ENCODE data around the gene ILDR2.

Gene ILDR2, protein sequence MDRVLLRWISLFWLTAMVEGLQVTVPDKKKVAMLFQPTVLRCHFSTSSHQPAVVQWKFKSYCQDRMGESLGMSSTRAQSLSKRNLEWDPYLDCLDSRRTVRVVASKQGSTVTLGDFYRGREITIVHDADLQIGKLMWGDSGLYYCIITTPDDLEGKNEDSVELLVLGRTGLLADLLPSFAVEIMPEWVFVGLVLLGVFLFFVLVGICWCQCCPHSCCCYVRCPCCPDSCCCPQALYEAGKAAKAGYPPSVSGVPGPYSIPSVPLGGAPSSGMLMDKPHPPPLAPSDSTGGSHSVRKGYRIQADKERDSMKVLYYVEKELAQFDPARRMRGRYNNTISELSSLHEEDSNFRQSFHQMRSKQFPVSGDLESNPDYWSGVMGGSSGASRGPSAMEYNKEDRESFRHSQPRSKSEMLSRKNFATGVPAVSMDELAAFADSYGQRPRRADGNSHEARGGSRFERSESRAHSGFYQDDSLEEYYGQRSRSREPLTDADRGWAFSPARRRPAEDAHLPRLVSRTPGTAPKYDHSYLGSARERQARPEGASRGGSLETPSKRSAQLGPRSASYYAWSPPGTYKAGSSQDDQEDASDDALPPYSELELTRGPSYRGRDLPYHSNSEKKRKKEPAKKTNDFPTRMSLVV

DNA sequence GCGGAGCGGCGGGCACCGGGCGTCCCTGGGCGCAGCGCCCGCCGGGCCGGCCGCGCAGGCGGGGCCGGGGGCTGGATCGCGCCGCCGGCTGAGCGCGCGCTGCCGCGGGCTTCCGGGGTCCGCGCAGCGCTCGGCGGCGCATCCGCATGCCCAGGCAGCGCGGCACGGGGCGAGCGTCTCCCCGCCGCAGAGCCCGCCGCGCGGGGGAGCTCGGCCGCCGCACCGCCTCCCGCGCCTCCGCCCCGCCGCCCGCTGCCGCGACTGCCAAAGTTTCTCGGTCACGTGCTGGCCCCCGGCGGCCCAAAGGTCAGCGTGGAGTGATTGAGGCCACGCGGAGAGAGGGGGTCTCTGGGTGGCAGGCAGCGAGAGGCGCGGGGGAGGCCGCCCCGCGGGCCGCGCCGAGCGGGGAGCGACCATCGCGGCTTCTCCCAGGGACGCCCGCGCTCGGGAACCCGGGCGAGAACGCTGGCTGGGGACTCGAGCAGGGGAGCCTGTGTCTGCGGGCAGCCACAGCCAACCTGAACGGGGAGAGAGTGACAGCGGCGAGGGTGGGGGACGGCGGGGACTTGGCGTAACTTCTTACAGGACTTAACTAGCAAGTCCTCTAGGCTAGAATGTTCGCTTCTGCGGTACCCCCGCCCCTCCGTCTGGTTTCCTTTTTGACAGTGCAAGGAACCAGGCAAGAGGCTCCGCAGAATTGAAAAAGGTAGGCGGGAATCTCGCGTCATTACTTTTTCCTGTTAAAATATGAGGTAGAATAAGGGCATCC lies at the start of gene ILDR2:
ILDR2 (minus strand) TSS at position 180 of the 769 bp plus-strand sequence. CDS start 272 bp downstream, outside the sequence.
- DNase-seq: peak; percentile 84

DNA sequence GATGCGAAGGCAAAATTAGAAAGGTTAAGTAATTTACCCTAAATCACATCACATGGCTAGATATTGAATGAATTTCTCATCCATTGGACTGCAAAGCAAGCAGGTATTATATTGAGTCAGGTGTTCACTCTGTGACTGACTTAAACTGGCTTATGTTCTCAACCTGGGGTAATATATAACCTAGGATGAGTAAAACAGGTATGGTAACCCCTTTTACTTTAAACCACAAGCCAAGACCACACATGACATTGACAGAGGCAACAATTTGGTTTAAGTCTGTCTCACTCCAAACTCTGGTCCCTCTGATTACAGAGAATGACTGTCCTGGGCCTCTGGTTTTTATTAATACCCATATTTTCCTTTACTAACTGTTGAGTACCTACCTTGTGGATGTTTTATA lies 47.0 kb upstream of the ILDR2 start:
- no peak for DNase-seq

DNA sequence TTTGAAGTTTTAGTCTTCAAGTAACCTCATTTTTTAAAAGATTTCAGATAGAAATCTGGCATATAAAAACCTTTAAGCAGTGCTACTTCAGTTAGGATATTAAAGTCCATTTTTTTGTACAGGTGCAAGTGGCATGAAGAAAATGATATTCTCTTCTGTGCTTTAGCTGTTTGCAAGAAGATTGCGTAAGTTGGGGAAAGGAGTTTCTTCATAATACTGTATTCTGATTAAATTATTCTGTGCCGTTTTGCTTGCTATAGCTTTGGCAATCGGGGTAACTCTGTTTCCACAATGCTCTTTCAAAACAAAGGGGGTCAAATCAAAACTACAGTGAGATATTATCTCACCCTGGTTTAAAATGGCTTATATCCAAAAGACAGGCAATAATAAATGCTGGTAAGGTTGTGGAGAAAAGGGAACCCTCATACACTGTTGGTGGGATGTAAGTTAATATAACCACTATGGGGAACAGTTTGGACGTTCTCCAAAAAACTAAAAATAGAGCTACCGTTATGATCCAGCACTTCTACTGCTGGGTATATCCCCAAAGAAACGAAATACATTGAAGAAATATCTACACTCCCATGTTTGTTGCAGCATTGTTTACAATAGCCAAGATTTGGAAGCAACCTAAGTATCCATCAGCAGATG lies 40.9 kb upstream of the ILDR2 start:
- no peak for DNase-seq

DNA sequence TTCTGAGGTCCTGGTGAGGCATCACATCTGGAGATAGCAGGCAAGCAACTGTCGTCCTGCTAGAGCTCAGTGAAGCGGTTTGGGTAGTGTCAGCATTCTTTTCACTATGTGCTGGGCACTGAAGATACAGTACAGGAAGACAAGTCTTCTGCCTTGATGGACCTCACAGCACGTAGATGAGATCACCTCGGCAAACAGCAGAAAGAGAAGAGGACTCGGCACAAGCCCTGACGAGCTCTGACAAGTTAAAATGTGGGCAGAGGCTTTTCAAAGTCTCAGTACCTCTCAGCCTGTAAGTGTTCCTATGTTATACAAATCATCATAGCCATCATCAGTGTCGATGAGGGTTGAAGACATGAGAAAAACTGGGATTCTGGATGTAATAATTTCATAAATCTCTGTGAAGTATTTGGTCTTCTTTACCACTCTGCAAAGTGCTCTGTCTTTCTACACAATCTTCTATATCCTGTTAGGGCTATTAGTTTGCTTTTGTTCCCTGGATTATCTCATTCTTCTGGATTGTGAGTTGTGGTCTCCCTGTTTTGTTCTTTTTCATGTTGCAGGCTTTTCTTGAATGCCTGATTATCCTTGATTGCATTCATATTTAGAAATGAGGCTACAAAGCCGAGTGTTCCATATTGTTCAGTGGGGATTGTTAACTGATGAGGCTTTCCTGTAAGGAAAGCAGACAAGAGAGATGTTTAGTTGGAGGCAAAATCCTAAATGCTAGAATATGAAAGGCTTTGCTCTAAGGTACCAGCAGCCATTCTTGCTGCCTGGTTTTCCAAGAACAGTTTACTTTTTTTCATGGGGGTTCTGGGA lies 38.0 kb upstream of the ILDR2 start:
- no peak for DNase-seq

DNA sequence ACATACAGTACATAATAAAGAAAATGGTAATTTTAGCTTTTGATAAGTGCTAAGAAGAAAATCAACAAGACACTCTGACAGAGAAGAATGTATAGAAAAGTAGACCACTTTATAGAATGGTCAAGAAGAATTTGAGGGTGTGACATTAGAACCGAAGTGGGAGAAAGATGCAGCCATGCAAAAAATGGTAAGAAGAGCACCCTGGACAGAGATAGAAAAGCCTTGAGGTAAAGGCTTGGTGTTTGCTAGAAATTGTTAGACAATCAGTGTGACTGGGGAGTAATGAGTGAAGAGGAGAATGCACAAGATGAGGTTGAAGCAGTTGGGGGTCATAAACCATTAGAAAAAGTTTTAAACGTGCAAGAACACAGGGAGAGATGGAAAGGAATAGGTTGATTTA lies 37.2 kb upstream of the ILDR2 start:
- DNase-seq: no peak

DNA sequence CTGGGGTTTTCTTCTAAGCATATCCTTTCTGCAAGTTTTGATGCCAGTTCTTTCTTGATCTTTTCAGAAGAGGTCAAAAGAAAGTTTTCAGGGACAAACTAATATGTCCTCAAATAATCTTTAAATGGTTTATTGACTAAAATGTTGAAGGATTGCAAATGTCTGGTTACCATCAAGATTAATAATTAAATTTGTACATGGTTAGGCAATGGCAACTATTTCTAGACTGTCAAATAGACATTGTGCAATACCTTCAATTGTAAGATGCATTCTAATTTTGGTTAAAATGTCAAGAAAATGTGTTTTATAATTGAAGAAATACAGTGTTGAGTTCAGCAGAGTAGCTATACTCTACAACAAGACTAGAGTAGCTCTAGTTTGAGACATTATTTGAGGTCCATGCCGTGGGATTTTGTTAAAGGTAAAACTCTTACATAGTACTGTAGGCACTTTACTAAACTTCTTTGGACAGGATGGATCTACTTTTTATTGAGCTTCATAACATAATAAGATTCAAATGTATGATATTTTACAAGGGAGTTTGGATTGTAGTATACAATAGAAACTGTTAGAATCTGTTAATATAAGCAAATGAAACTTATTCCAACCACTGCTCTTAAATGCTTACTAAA lies 36.3 kb upstream of the ILDR2 start:
- DNase-seq: no peak

DNA sequence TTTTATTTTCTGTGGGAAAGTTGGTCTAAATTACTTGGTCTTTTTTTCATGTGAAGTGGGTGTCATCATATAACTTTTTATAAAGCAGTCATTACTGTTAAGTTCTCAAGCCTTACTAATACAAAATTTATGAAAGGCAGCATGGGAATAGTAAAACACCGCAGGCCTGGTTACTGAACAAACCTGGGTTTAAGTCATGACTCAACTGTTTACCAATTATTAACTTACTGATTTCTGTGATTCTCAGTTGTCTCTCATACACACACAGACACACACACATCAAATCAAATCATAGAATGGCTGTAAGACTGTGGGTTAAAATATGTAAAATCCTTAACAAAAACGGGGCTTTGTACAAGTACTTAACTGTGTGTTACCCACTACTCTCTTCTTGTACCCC lies 28.4 kb upstream of the ILDR2 start:
- DNase-seq: no peak

DNA sequence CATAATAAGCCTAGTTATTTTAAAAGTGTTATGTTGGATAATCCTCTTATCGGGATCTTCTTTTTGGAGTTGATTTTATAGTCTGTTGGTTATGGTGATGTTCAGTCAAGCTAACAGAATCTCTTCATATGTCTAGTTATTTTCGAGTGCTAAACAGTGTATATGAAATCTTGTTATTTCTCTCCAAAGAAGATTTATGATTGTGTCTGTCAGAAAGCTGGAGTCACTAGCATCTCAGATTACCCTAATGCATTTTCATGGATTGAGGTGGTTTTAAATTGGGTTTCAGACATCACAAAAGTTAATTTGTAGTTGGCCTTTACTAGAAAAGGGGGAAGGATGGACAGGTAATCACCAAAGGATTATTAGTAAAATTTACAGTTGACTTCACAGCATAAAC lies 27.0 kb upstream of the ILDR2 start:
- DNase-seq: no peak

DNA sequence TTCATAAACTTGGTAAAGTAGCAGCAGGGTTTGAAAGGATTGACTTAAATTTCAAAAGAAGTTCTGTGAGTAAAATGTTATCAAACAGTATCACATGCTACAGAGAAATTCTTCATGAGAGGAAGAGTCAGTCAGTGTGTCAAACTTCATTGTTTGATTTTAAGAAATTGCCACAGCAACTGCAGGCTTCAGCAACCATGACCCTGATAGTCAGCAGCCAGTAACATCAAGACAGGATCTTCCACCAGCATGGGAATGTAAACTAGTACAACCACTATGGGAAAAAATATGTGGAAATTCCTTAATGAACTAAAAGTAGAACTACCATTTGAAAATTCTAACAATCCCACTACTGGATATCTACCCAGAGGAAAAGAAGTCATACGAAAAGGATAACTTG lies 25.2 kb upstream of the ILDR2 start:
- no peak for DNase-seq

DNA sequence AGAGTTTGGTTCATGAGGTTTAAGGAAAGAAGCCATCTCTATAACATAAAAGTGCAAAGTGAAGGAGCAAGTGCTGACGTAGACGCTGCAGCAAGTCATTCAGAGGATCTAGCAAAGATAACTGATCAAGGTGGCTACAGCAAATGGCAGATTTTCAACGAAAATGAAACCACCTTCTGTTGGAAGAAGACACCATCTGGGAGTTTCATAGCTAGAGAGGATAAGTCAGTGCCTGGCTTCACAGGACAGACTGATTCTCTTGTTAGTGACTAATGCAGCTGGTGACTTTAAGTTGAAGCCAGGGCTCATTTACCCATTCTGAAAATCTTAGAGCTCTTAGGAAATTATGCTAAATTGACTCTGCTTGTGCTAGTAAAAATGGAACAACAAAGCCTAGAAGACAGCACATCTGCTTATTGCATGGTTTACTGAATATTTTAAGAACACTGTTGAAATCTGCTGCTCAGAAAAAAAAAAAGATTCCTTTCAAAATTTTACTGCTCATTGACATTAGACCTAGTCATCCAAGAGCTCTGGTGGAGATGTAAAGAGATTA lies 24.2 kb upstream of the ILDR2 start:
- no peak for DNase-seq

DNA sequence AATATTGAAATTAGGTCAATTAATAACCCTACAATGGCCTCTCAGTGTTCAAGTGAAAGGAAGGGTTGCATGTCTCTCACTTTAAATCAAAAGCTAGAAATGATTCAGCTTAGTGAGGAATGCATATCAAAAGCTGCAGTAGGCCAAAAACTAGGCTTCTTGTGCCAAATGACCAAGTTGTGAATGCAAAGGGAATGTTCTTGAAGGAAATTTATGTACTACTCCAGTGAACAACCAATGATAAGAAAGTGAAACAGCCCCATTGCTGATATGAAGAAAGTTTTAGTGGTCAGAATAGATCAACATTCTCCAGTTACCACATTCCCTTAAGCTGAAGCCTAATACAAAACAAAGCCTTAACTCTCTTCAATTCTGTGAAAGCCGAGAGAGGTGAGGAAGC lies 23.7 kb upstream of the ILDR2 start:
- no peak for DNase-seq

DNA sequence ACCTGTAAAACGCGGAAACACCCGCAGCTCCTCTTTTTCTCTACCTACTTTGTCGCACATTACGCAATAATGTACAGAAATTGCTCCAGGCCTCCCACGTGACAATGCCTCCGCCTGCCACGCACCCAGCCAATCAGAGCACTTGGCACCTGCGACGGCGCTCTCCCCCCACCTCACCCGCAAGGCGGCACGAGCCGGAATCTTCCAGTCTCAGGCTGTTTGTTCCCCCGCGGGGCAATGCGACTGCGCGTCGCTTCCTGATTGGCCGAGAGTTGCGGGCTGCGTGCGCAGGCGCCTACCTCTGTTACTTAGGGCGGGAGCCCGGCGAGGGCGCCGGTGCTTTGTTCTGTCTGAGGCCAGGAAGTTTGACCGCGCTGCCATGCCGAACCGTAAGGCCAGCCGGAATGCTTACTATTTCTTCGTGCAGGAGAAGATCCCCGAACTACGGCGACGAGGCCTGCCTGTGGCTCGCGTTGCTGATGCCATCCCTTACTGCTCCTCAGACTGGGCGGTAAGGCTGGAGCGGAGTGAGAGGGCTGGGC lies 13.7 kb upstream of the ILDR2 start, which contains the start of gene MAEL:
MAEL (plus strand) TSS at position 307 of the 542 bp plus-strand sequence; CDS start at position 380, 73 bp downstream.
- no peak for DNase-seq

DNA sequence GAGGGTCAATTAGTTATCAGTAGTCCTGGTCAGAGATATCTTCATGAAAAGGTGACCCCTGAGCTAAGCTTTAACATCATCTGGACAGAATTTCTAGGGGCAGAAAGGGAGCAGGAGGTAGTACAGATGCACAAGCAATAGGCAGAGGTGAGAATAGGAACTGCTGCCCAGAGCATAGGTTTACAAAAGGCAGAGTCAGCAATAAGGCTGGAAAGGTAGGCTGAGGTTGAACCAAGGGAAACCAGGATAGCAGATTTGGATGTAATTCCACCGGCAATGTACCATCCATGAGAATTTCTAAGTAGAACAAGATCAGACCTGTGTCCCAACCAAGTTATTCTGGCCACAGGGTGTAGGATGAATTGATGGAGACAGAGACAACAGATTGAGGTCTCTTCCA lies 6.2 kb upstream of the ILDR2 start:
- no peak for DNase-seq

DNA sequence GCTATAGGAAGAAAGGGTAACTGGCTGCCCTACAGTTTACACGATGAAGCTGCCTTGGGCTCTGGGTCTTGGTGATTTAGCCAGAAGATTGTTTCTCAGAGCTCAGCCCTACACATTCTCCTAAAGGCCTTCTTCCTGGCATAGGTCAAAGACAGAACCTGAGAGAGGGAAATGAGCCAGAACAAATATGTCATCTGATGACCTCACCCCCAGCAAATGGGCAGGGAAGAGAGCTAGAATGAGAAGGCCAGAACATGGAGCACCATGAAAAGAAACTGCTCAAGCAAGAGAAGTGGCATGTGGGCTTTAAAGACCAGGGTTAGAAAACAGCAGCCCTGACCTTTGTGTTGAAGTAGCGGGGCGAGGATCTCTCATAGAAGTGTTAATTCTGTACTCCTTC lies 5.5 kb upstream of the ILDR2 start:
- no peak for DNase-seq

DNA sequence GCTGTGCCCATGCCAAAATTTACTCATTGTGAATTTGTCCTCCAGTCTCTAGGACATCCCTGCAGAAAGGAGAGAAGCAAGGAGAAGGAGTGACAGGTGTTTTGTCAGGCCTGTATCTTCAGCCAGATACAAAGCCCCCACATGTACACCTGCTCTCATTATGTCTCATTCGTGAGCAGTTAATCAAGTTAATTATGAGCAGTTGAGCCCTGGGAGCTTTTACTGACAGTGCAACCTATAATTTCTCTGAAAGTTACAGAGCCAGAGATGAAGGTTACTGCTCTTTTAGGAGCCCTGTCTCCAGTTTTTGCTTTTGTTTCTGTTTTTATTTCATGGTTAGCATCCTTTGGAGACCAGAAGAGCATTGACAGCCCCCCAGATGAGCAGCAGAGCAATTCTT lies 5.0 kb upstream of the ILDR2 start:
- no peak for DNase-seq

DNA sequence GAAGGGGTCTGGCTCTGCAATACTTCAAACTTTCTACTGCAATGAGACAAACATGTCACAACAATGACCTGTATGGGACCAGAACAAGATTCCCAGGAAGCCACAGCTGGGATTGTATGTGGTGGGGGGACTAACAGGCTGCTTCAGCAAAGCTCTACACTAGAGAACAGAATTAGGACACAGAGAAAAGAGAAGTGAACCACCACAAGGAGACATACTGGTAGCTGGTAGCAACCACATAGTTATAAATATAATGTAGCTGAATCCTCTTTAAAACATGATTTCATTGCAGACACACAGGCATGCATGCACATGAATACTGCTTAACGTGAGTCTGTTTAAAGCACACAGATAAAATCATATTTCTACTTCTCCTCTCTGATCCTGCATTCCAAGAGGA lies 3.5 kb upstream of the ILDR2 start:
- no peak for DNase-seq

DNA sequence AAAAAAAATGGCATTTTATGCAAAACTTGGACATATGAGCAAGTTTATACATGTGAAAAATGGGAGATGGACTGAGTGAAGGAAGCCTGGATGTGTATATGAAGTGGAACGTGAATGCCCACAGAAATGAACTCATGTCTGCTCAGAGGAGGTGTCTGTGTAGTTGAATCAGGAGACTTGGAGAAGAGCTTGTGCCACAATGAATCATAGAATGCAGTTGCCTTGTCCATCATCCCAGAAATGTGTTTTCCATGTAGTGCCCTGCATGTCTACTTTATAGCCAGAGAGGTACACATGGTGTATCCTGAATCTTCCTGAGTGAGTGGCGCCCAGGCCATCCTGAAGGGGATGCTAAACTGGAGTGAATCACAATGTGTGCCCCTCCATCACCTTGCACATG lies 2.6 kb upstream of the ILDR2 start:
- DNase-seq: no peak

DNA sequence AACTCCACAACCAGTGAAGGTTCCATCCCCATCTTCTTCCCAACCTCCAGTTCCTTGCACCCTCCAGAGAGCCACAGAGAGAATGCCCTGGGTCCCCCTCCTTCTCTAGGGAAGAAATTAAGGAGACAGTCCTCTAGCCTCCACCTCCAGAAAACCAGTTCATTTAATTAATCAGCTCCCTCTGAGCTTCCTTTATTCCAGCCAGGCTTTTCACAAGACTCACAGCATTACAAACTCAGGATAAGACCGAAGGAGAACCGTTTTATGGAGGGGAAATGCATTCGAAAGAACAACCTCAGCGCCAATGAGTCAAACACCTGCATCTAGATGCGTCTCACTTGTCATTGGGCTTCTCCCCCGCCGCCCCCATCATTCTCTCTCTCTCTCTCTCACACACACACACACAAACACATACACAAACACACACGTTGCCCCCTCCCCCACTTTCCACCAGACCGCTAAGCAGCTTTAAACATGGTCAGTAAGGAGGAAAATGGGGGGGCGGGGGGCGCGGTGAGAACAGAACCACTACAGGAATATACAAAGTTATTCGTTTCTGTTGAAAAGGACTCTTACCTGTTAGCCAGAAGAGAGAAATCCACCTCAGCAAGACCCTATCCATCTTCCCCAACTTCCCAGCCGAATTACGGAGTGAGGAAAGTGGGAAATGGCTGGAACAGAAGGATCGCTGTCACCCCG lies 544 bp downstream of the ILDR2 start:
- peak; percentile 60 for DNase-seq

DNA sequence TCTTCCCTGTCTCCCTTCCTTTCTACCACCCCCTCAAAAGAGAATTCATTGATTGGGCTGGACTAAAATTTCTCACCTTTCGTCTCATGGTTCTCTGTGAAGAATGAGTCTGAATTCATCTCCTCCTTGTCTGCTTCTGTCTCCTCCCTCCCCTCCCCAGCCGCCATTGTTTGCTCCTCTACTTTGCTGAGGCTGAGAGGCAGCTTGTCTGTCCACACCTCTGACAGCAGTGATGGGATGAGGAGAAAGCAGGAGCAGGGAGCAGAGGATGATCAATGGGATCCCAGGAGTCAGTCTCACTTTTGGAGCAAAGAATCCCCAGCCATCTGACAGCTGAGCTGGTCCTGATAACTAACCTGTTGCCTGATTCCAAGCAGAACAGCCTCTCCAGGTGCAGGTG lies 2.5 kb downstream of the ILDR2 start:
- no peak for DNase-seq

DNA sequence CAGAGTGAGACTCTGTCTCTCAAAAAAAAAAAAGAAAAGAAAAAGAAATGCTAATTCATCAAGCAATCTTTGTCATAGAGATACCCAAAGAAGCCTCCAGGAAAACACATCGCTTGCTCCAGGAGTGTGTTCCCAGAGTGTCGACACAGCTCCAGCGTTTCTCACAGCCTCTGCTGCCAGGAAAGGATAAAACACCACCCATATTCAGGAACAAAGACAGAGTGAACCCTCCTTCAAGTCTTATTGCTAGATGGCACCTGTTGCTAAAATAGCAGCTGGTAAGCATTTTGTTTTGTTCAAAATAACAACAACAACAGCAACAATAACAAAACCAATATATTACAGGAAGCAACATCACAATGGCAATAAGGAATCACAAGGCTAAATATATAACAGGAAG lies 3.1 kb downstream of the ILDR2 start:
- no peak for DNase-seq

DNA sequence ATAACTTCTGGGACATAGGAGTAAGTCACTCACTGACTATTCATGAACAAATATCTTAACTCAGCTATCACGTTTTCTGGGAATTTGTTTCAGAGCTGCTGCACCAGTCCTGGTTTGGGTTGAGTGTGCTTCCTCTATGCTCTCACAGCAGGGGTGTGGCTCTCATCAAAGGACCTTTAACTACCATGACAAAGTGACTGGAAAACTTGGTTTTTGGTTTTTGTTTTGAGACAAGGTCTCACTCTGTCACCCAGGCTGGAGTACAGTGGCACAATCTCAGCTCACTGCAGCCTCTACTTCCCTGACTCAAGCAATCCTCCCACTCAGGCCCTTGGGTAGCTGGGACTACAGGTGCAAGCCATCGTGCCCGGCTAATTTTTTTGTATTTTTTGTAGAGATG lies 4.1 kb downstream of the ILDR2 start:
- peak; percentile 24 for DNase-seq

Data from stimulated activated CD4-positive, alpha-beta T cell treated with anti-CD3 and anti-CD28 coated beads, Interleukin-15, amount 100 ng/mL, for 24 hours (primary cell).